Measurements from ENCODE around the gene INAFM2. TPM values are rescaled to one million over a fixed set of nuclear protein-coding genes. Genes with fewer than 3 reads are reported as not detected.
A peak's percentile ranks its signal among the peaks of the same experiment; 100 is the strongest.

INAFM2 gene
- total and polyA plus RNA-seq, 10 donors = 7.4 to 29.6 (median 18.7) TPM

DNA sequence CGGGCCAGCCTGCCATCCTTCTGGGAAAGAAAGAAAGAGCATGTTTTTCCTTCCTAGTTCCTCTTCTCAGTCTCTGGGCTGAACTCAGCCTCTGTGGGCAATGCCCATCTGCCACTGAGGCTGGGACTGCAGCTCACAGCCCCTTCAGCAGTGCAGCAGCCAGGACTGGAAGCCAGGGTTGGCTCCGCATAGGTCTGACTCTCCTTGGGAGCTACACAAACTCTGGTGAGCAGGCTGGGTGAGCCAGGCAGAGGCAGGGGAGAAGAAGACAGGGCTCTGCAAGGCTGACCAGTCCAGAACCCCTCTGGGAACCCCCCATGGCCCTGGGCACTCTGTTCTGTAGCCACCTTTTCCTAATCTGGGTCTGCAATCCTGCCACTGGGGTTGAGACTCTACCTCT lies 38.1 kb downstream of the INAFM2 start:
- no peak overlapping the region for H3K27ac ChIP-seq
- H3K27me3 ChIP-seq (replicated peaks in 1 of 7) = peaks cover 0 to 9% (median 0%) of the 10 kb centered on the region in 7 donors
- H3K4me3 ChIP-seq = no peak overlapping the region
- peak; percentile 56 for DNase-seq
- intact Hi-C loops (cut with DNase I; ENCODE audit: low total_unique reads) = loop anchor here (10.0 kb wide), 1 partner anchor 53 kb away; no protein-coding TSS in a partner anchor
- H3K4me1 ChIP-seq = peaks cover 3 to 29% (median 18%) of the 10 kb centered on the region in 6 donors
- TF ChIP-seq POLR2AphosphoS5 (IDR thresholded peaks at IDR 0.05) (no peak), POLR2A (IDR thresholded peaks at IDR 0.05) (no peak)
- TF ChIP-seq, protein P1, sequence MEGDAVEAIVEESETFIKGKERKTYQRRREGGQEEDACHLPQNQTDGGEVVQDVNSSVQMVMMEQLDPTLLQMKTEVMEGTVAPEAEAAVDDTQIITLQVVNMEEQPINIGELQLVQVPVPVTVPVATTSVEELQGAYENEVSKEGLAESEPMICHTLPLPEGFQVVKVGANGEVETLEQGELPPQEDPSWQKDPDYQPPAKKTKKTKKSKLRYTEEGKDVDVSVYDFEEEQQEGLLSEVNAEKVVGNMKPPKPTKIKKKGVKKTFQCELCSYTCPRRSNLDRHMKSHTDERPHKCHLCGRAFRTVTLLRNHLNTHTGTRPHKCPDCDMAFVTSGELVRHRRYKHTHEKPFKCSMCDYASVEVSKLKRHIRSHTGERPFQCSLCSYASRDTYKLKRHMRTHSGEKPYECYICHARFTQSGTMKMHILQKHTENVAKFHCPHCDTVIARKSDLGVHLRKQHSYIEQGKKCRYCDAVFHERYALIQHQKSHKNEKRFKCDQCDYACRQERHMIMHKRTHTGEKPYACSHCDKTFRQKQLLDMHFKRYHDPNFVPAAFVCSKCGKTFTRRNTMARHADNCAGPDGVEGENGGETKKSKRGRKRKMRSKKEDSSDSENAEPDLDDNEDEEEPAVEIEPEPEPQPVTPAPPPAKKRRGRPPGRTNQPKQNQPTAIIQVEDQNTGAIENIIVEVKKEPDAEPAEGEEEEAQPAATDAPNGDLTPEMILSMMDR (IDR thresholded peaks at IDR 0.05 in 8 of 11, conservative IDR thresholded peaks at IDR 0.05 in 3 of 11) = no peak
- peaks cover 0 to 5% (median 0%) of the 10 kb centered on the region in 6 donors for H3K36me3 ChIP-seq
- 77 to 93% (median 87%) methylated on average over 2 of the region's 2 CpGs for WGBS, 5 donors
- no peaks in the 10 kb centered on the region for H3K9me3 ChIP-seq

DNA sequence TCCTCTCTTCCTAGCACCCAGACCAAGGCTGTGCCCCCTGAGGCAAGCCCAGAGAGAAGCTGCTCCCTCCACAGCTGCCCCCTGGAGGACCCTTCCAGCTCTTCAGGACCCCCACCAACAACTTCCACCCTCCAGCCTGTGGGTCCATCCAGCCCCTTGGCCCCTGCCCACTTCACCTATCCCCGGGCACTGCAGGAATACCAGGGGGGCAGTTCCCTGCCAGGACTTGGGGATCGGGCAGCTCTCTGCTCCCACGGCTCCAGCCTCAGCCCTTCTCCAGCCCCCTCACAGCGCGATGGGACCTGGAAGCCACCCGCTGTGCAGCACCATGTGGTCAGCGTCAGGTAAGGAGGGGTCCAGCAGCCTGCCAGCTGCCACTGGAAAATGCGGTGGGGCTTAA lies 40.1 kb downstream of the INAFM2 start:
- WGBS, 5 donors = 88 to 97% (median 91%) methylated on average over 4 to 8 of the region's 8 CpGs
- no peaks in the 10 kb centered on the region for H3K9me3 ChIP-seq
- DNase-seq = peak; percentile 67

DNA sequence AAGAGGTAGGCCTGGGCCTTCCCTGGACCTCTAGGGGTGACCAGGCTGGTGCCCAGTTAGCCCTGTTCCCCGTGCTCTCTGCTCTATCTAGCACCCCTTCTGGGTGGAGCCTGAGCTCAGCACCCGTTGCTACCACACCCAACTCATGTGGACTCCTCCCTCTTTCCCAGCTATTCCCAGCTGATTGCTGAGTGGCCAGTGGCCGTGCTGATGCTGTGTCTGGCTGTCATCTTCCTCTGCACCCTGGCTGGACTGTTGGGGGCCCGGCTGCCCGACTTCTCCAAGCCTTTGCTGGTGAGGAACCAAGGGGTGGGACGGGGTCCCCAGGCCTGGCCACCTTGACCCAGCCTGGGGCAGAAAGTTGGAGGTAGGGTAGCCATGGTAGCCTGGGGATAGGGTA lies 40.8 kb downstream of the INAFM2 start:
- intact Hi-C loops (cut with DNase I; ENCODE audit: low total_unique reads) = loop anchor here (10.0 kb wide), 1 partner anchor 51 kb away; no protein-coding TSS in a partner anchor
- Histone ChIP-seq H3K4me3 (no peak overlapping the region), H3K4me1 (peaks cover 10 to 33% (median 20%) of the 10 kb centered on the region in 6 donors), H3K36me3 (peaks cover 0 to 5% (median 0%) of the 10 kb centered on the region in 6 donors), H3K9me3 (no peaks in the 10 kb centered on the region), H3K27me3 (replicated peaks in 1 of 7) (no peaks in the 10 kb centered on the region), H3K27ac (no peak overlapping the region)
- WGBS, 5 donors = 72 to 91% (median 84%) methylated on average over 6 of the region's 6 CpGs
- TF ChIP-seq POLR2A (IDR thresholded peaks at IDR 0.05) (no peak), POLR2AphosphoS5 (IDR thresholded peaks at IDR 0.05) (no peak)
- TF ChIP-seq, protein P1 (IDR thresholded peaks at IDR 0.05 in 8 of 11, conservative IDR thresholded peaks at IDR 0.05 in 3 of 11) = no peak
- peak; percentile 51 for DNase-seq

More for the DNA sequence above, 40.1 kb downstream of the INAFM2 start:
- peaks cover 12 to 33% (median 22%) of the 10 kb centered on the region in 6 donors for H3K4me1 ChIP-seq
- no peak overlapping the region for H3K4me3 ChIP-seq
- no peak for TF ChIP-seq POLR2A (IDR thresholded peaks at IDR 0.05)
- no peak for TF ChIP-seq POLR2AphosphoS5 (IDR thresholded peaks at IDR 0.05)
- TF ChIP-seq, protein P1 (IDR thresholded peaks at IDR 0.05 in 8 of 11, conservative IDR thresholded peaks at IDR 0.05 in 3 of 11) = no peak
- intact Hi-C loops (cut with DNase I; ENCODE audit: low total_unique reads) = loop anchor here (10.0 kb wide), 1 partner anchor 51 kb away; no protein-coding TSS in a partner anchor
- H3K36me3 ChIP-seq = peaks cover 0 to 5% (median 0%) of the 10 kb centered on the region in 6 donors
- no peak overlapping the region for H3K27ac ChIP-seq
- peaks cover 0 to 6% (median 0%) of the 10 kb centered on the region in 7 donors for H3K27me3 ChIP-seq (replicated peaks in 1 of 7)

DNA sequence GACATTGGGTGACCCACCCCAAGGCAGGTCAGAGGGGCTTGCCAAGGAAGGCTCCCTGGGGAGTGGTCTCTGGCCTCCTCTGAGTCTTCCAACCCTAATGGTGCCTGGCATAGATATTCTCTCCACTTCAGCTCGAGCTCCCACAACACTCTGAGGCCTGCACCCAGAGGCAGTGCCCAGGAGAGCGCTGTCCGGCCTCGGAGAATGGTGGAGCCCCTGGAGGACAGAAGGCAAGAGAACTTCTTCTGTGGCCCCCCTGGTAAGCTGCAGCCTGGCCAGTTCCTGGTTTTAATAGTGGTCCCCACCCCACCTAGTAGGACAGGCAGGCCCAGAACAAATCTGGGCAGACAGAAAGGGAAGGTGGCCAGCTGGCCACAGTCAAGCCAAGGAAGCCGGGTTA lies 41.5 kb downstream of the INAFM2 start:
- H3K4me3 ChIP-seq = no peak overlapping the region
- intact Hi-C loops (cut with DNase I; ENCODE audit: low total_unique reads) = loop anchor here (10.0 kb wide), 1 partner anchor 50 kb away; no protein-coding TSS in a partner anchor
- H3K4me1 ChIP-seq = peaks cover 10 to 33% (median 20%) of the 10 kb centered on the region in 6 donors
- H3K9me3 ChIP-seq = no peaks in the 10 kb centered on the region
- 90 to 94% (median 93%) methylated on average over 5 of the region's 5 CpGs for WGBS, 5 donors
- H3K27ac ChIP-seq = no peak overlapping the region
- H3K27me3 ChIP-seq (replicated peaks in 1 of 7) = no peaks in the 10 kb centered on the region
- peaks cover 0 to 5% (median 0%) of the 10 kb centered on the region in 6 donors for H3K36me3 ChIP-seq
- peak; percentile 41 for DNase-seq
- TF ChIP-seq POLR2AphosphoS5 (IDR thresholded peaks at IDR 0.05) = no peak
- TF ChIP-seq, protein P1 (IDR thresholded peaks at IDR 0.05 in 8 of 11, conservative IDR thresholded peaks at IDR 0.05 in 3 of 11) = no peak
- TF ChIP-seq POLR2A (IDR thresholded peaks at IDR 0.05) = no peak
